Brain microvascular endothelial cell (primary cell): ENCODE measurements around the gene PMVK.

Experiments
- DNase-seq: peaks from one replicate; pipeline ENCODE4 v3.0.0-alpha.2; 2020
- H3K27ac ChIP-seq: fragments of 250-450 bp; sonication (Bioruptor Pico); 2 replicates; pipeline ENCODE4 v1.5.1; 2020; ENCODE audit warnings: mild to moderate bottlenecking, moderate library complexity
- H3K27me3 ChIP-seq: fragments of 250-450 bp; sonication (Bioruptor Pico); replicated peaks from 2 replicates; pipeline ENCODE4 v1.5.1; 2020; ENCODE audit warnings: mild to moderate bottlenecking
- H3K36me3 ChIP-seq: fragments of 250-450 bp; sonication (Bioruptor Pico); replicated peaks from 2 replicates; pipeline ENCODE4 v1.5.1; 2020; ENCODE audit warnings: mild to moderate bottlenecking
- H3K4me3 ChIP-seq: 2 replicates; pipeline ENCODE4 v1.5.1; 2011; ENCODE audit warnings: low read depth, mild to moderate bottlenecking, control low read depth, low read length, moderate library complexity
- in situ Hi-C: cut with HindIII; loops from 2 replicates; pipeline ENCODE4 v1.10.0; 2017; ENCODE audit warnings: low sequenced_read_pairs, low pct_ligation_motif_present
- TF ChIP-seq, protein P1 (sequence below): IDR thresholded peaks from 2 replicates; pipeline ENCODE4 v1.5.1; 2011; ENCODE audit warnings: low read depth, mild to moderate bottlenecking, moderate library complexity, low read length, control low read depth, inconsistent platforms; ENCODE audit errors: missing control alignments

Gene PMVK

DNA sequence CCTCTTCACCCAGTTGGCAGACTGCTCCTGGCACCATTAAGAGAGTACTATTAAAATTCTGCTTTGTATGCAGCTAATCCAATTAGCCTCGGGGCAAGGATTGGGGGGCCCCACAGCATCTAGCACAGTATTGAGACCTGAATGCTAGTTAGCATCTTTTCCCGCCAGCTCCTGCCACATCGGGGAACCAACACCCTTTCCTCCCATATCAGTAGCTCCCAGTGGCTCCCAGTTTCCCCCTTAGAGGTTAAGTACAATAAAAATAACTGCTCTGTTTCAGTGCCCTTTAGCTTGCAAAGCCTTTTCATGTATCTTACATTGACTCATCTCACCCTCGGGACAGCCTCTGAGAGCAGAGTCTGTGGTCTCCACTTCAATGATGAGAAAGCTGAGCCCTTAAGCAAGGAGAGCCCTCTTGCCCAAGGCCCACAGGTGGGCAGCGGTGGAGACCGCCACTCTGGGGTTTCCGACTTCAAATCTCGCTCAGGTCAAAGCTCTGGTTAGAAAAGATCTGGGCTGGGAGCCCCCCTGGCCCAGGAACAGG is 4.2 kb upstream of the PMVK start:
- DNase-seq, result no peak
- no peak overlapping the region for H3K27ac ChIP-seq

DNA sequence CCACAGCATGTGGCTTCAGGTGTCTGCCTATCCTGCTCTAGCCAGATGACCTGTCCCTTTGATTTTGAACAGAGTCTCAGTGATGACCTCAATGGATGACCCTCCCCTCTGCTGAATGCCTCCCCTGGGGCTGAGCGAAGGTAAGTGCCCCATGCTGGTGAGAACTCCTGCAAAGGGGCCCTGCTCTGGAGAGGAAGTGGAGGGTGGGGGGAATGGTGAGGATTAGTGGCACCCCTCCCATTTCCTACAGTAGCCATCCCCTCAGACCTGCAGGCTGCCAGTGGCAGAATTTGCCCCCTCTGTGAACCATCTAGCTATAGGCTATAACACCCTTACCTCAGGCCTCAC is 3.7 kb upstream of the PMVK start:
- Histone ChIP-seq H3K36me3 (no peaks in the 10 kb centered on the region), H3K4me3 (no peak overlapping the region), H3K27ac (no peak overlapping the region), H3K27me3 (no peaks in the 10 kb centered on the region)
- DNase-seq, result no peak
- TF ChIP-seq, protein P1, sequence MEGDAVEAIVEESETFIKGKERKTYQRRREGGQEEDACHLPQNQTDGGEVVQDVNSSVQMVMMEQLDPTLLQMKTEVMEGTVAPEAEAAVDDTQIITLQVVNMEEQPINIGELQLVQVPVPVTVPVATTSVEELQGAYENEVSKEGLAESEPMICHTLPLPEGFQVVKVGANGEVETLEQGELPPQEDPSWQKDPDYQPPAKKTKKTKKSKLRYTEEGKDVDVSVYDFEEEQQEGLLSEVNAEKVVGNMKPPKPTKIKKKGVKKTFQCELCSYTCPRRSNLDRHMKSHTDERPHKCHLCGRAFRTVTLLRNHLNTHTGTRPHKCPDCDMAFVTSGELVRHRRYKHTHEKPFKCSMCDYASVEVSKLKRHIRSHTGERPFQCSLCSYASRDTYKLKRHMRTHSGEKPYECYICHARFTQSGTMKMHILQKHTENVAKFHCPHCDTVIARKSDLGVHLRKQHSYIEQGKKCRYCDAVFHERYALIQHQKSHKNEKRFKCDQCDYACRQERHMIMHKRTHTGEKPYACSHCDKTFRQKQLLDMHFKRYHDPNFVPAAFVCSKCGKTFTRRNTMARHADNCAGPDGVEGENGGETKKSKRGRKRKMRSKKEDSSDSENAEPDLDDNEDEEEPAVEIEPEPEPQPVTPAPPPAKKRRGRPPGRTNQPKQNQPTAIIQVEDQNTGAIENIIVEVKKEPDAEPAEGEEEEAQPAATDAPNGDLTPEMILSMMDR, result no peak
- in situ Hi-C loops, result no loop called here

More for the DNA sequence above, 4.2 kb upstream of the PMVK start:
- Histone ChIP-seq H3K4me3 (no peak overlapping the region), H3K36me3 (no peaks in the 10 kb centered on the region), H3K27me3 (no peaks in the 10 kb centered on the region)
- TF ChIP-seq, protein P1, result no peak
- in situ Hi-C loops, result no loop called here

DNA sequence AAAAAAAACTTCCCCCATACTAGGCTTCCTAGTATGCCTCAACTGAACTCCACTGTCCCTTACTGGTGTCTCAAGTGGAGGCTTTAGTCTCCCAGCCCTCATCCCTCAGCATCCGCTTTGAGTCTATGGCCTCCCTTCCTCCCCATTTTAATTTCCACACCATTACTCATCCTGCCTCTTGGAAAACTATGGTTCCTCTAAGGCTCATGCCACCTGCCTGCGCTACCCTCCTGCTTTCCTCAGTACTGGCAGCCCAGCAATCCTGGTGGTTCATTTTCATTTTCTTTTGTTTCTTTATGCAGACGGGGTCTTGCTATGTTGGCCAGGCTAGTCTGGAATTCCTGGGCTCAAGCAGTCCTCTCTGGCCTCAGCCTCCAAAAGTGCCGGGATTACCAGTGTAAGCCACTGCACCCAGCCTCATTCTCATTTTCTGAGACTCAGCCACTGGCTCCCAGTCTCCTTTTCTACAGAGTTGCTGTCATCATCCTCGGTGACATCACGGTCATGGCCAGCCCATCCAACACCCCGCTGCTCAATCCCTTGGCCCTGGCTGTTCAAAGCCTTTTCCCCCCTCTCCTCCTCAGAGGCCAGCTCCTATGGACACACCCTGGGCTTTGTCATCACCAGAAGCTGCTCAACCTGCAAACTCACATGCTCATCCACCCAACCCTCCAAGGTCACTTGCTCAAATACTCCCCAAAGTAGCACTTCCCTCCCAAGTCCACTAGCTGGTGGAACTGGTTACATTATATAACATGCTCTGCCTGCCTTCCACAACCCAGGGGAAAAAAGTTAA is 2.3 kb upstream of the PMVK start:
- Histone ChIP-seq H3K27ac (no peak overlapping the region), H3K36me3 (no peaks in the 10 kb centered on the region), H3K4me3 (no peak overlapping the region), H3K27me3 (no peaks in the 10 kb centered on the region)
- DNase-seq, result no peak
- in situ Hi-C loops, result no loop called here
- TF ChIP-seq, protein P1, result no peak

DNA sequence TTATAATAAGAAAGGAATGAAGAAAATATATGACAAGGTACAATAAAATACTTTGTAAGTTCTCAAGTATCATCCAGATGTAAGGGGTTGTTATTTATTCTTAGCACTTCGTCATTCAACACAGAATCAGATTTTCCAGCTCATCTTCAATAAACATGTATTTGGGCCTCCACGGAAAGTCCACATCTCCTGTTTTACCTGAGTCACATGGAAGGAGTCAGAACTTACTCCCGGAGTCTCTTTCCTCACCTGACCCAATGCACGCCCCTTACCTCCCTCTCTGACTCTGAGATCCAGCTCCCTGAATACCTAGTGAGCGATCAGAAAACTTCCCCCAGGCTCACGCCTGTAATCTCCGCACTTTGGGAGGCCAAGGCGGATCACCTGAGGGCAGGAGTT is 1.5 kb upstream of the PMVK start:
- TF ChIP-seq, protein P1, result no peak
- Histone ChIP-seq H3K27me3 (no peaks in the 10 kb centered on the region), H3K4me3 (peak overlapping the region; percentile 80), H3K27ac (peak overlapping the region; percentile 100), H3K36me3 (no peaks in the 10 kb centered on the region)
- in situ Hi-C loops, result no loop called here
- DNase-seq, result no peak

DNA sequence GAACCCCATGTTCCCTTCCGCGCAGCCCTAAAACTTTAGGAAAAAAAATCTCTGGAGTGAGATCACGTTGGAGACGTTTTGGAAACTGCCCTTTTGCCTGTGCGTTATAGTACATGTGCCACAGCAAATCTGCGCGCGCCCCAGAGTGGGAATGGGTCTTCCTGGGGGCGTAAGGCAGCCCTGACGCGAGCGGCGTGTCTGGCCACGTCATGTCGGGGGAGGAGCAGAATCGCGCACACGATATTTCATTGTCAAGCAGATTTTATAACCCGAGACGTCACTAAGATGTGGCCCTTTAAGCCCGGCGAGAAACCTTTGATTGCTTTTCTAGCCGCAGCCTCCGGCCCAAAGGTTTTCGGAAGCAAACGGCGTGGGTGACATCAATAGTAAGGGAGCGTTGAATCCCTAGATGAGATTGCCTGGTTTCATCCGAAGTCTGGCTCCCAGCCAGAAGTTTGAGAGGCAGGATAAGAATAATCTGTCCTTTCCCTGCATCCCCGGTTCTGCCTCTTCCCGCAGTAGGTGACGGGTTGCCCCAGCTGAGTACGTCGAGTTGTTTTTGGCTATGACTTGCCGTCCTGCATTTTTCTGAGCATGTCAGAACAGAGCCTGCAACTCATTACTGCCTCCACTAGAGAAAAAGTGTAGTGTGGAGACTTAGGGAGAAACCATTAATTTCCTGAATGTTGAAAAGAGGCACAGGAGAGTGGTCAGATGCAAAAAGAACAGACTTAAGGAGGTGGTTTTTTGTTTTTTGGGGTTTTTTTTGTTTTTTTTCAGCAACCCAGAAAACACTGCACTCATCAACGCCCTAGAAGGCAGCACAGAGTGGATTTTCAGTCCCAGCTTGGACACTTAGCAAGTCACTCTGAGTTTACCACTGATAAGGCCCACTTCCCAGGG is 817 bp upstream of the PMVK start:
- in situ Hi-C loops, result no loop called here
- Histone ChIP-seq H3K4me3 (peak overlapping the region; percentile 80), H3K27ac (peak overlapping the region; percentile 100), H3K27me3 (no peaks in the 10 kb centered on the region), H3K36me3 (no peaks in the 10 kb centered on the region)
- TF ChIP-seq, protein P1, result peak; percentile 23
- DNase-seq, result peak; percentile 88
